Chondrocyte (in vitro differentiated cells): ENCODE results near the gene INS. TPM values are rescaled to one million over a fixed set of nuclear protein-coding genes. Genes with fewer than 3 reads are reported as not detected.
A peak's percentile ranks its signal among the peaks of the same experiment; 100 is the strongest.

ENCODE experiments used
- DNase-seq: peaks from one replicate; pipeline ENCODE4 v3.0.0; 2021; ENCODE audit warnings: mixed read lengths, low spot score
- H3K27ac Mint-ChIP-seq: one replicate; pipeline ENCODE4 v1.8.0; 2021; ENCODE audit warnings: mild to moderate bottlenecking, moderate library complexity, mixed read lengths; ENCODE audit not compliant: unreplicated experiment
- H3K27me3 Mint-ChIP-seq: 2 replicates; pipeline ENCODE4 v1.8.0; 2021; ENCODE audit warnings: low read depth, mixed read lengths
- H3K36me3 Mint-ChIP-seq: 2 replicates; pipeline ENCODE4 v1.8.0; 2021; ENCODE audit warnings: low read depth, mixed read lengths
- H3K4me1 Mint-ChIP-seq: 2 replicates; pipeline ENCODE4 v1.8.0; 2021; ENCODE audit warnings: low read depth, mild to moderate bottlenecking, mixed read lengths
- H3K4me3 Mint-ChIP-seq: one replicate; pipeline ENCODE4 v1.8.0; 2021; ENCODE audit warnings: mild to moderate bottlenecking, moderate library complexity, mixed read lengths; ENCODE audit not compliant: unreplicated experiment
- H3K9me3 Mint-ChIP-seq: 2 replicates; pipeline ENCODE4 v1.8.0; 2021; ENCODE audit warnings: low read depth, mixed read lengths
- total RNA-seq: library from RNA; stranded (reverse); gene quantifications from 3 replicates; pipeline ENCODE4 v1.2.1, GENCODE V29; 2021
- TF ChIP-seq, protein P1 (sequence below): fragments of 200-600 bp; sonication (generic); IDR thresholded peaks from 2 replicates; pipeline ENCODE4 v1.5.0; 2021; ENCODE audit warnings: antibody characterized with exemption, mild to moderate bottlenecking, moderate library complexity

The INS gene
- total RNA-seq, 1 donor from 2014 or later = not detected

DNA sequence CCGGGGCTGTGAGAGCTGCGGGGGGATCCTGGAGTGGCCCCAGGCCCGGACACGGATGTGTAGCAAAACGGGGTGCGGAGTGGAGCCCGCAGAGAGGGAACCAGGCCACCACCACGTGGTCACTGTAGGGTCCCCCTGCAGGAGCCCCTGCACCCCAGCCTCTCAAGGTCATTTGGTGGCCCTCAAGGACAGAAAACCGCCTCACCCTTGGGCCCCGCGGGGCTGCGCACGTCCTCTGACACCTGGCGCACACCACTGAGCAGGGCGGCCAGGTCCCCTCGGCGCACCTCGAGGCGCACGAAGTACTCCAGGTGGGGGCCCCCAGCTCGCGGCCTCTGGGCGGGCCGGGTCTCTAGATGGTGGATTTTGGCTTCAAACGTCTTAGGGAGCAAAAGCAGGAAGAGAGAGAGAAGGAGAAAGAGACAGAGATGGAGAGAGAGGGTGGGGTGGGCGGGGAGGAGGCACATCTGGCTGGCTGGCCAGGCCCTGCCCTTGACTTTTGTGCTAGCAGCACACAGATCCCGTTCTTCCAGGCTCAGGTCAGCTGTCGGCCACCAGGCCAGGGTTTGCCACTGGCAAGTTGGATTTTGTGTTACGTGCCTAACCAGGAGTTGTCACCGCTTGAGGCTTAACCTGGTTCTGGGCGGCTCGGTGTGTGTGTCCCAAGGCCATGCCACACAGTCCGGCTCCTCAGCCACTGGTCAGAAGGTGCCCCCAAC, 7.4 kb upstream of the INS start:
- DNase-seq = no peak
- Mint-ChIP-seq H3K36me3 (no peaks in the 10 kb centered on the region), H3K4me3 (no peak overlapping the region), H3K9me3 (no peaks in the 10 kb centered on the region), H3K27me3 (peaks cover 2% of the 10 kb centered on the region), H3K4me1 (no peaks in the 10 kb centered on the region), H3K27ac (no peak overlapping the region)
- TF ChIP-seq, protein P1, sequence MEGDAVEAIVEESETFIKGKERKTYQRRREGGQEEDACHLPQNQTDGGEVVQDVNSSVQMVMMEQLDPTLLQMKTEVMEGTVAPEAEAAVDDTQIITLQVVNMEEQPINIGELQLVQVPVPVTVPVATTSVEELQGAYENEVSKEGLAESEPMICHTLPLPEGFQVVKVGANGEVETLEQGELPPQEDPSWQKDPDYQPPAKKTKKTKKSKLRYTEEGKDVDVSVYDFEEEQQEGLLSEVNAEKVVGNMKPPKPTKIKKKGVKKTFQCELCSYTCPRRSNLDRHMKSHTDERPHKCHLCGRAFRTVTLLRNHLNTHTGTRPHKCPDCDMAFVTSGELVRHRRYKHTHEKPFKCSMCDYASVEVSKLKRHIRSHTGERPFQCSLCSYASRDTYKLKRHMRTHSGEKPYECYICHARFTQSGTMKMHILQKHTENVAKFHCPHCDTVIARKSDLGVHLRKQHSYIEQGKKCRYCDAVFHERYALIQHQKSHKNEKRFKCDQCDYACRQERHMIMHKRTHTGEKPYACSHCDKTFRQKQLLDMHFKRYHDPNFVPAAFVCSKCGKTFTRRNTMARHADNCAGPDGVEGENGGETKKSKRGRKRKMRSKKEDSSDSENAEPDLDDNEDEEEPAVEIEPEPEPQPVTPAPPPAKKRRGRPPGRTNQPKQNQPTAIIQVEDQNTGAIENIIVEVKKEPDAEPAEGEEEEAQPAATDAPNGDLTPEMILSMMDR = no peak

- H3K27ac Mint-ChIP-seq = no peak overlapping the region
- H3K36me3 Mint-ChIP-seq = no peaks in the 10 kb centered on the region
- no peak overlapping the region for H3K4me3 Mint-ChIP-seq
- H3K9me3 Mint-ChIP-seq = no peaks in the 10 kb centered on the region
- no peaks in the 10 kb centered on the region for H3K4me1 Mint-ChIP-seq
- peaks cover 2% of the 10 kb centered on the region for H3K27me3 Mint-ChIP-seq
- no peak for DNase-seq
- TF ChIP-seq, protein P1 = no peak
Observed at GRCh38 chr11:2167141-2168045, 6.4 kb upstream of the INS start.

GRCh38 chr11:2166091-2166851, 5.3 kb upstream of the INS start:
- Mint-ChIP-seq H3K27ac (no peak overlapping the region), H3K4me1 (no peaks in the 10 kb centered on the region), H3K9me3 (no peaks in the 10 kb centered on the region), H3K27me3 (peaks cover 2% of the 10 kb centered on the region), H3K4me3 (no peak overlapping the region), H3K36me3 (no peaks in the 10 kb centered on the region)
- TF ChIP-seq, protein P1 = peak; percentile 73
- DNase-seq = no peak

DNA sequence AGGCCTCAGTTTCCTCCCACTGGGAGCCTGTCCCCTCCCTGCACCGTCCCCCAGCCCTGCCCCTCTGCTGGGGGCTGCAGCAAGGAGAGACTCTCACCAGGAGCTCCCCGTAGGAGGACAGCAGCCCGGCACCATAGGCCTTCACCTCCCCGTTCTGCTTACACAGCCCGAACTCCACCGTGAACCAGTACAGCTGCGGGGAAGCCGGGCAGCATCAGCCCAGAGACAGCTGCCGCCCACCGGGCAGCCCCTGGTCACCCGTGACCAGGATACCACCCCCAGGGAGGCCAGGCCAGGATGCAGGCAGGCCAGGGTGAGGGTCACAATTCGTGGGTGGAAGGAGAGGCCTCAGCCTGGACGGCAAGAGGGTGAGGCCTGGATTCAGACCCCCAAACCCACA, 4.6 kb upstream of the INS start:
- Mint-ChIP-seq H3K9me3 (no peaks in the 10 kb centered on the region), H3K4me3 (no peak overlapping the region), H3K27me3 (peaks cover 2% of the 10 kb centered on the region), H3K4me1 (no peaks in the 10 kb centered on the region), H3K27ac (no peak overlapping the region), H3K36me3 (no peaks in the 10 kb centered on the region)
- TF ChIP-seq, protein P1 = no peak
- no peak for DNase-seq
